SU-DHL-6 (cell line): ENCODE measurements around the gene TENT4B.
"Not testable (repeated sequence)": the region's sequence is repeated elsewhere in the genome, so short reads cannot be mapped to it uniquely, and the experiment has no call there.

ENCODE experiments used
- EZH2phosphoT487 ChIP-seq: fragments of 200-600 bp; sonication (generic), shearing (Covaris generic); conservative IDR thresholded peaks from 2 replicates; pipeline ENCODE4 v1.6.1; 2018; ENCODE audit warnings: mild to moderate bottlenecking, antibody characterized with exemption, low read length, moderate library complexity, mixed read lengths
- TF ChIP-seq, protein P1 (sequence below): fragments of 200-600 bp; sonication (generic); IDR thresholded peaks from one replicate; pipeline ENCODE4 v1.5.1; 2017; ENCODE audit warnings: antibody characterized with exemption, mild to moderate bottlenecking, low read length, moderate library complexity; ENCODE audit not compliant: insufficient read depth, poor library complexity, severe bottlenecking

DNA sequence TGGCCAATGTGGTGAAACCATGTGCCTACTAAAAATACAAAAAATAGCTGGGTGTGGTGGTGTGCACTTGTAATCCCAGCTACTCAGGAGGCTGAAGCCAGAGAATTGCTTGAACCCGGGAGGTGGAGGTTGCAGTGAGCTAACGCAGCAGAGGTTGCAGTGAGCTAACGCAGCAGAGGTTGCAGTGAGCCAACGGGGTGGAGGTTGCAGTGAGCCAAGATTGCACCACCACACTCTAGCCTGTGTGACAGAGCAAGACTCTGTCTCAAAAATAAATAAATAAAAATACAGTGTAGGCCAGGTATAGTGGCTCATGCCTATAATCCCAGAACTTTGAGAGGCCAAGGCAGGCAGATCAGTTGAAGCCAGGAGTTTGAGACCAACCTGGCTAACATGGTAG lies 18.7 kb downstream of the TENT4B start:
- TF ChIP-seq, protein P1, sequence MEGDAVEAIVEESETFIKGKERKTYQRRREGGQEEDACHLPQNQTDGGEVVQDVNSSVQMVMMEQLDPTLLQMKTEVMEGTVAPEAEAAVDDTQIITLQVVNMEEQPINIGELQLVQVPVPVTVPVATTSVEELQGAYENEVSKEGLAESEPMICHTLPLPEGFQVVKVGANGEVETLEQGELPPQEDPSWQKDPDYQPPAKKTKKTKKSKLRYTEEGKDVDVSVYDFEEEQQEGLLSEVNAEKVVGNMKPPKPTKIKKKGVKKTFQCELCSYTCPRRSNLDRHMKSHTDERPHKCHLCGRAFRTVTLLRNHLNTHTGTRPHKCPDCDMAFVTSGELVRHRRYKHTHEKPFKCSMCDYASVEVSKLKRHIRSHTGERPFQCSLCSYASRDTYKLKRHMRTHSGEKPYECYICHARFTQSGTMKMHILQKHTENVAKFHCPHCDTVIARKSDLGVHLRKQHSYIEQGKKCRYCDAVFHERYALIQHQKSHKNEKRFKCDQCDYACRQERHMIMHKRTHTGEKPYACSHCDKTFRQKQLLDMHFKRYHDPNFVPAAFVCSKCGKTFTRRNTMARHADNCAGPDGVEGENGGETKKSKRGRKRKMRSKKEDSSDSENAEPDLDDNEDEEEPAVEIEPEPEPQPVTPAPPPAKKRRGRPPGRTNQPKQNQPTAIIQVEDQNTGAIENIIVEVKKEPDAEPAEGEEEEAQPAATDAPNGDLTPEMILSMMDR: not testable (repeated sequence)
- TF ChIP-seq EZH2phosphoT487: not testable (repeated sequence)
